Measurements from ENCODE around the gene LCLAT1. TPM values are rescaled to one million over a fixed set of nuclear protein-coding genes. Genes with fewer than 3 reads are reported as not detected.
"Not testable (repeated sequence)": the region's sequence is repeated elsewhere in the genome, so short reads cannot be mapped to it uniquely, and the experiment has no call there.

LCLAT1 gene
- total RNA-seq, 1 donor from 2014 or later: 21.6 TPM

DNA sequence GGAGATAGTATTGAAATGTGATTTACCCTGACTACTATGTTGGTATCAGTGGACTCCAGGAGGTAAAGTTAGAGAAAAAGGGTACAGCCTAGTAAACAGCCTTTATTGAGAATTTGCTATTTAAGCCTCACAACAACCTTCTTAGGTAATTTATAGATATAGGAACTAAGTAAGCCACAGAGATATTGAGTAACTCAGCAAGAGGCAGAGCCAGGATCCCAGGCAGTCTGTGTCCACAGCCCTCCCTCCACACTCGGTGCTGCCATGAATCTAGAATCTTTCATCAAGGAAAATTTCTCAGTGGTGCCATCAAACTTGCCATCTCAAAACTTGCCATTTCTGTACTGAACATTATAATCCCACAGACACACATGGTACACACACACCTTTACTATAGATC, 189.3 kb downstream of the LCLAT1 start:
- Histone ChIP-seq H3F3A (ENCODE audit: low read depth) (no peaks in the 10 kb centered on the region), H3K4me1 (peaks cover 3% of the 10 kb centered on the region), H3K27ac (no peak overlapping the region), H3K36me3 (no peaks in the 10 kb centered on the region), H3K79me2 (ENCODE audit: low read depth) (no peaks in the 10 kb centered on the region), H4K20me1 (ENCODE audit: low read depth) (no peaks in the 10 kb centered on the region), H3K9ac (no peak overlapping the region), H3K9me3 (ENCODE audit: low read depth) (no peaks in the 10 kb centered on the region), H3K27me3 (no peaks in the 10 kb centered on the region), H3K4me3 (no peak overlapping the region), H2AFZ (replicated peaks) (no peak overlapping the region), H3K4me2 (no peak overlapping the region)
- H3K9me3 Mint-ChIP-seq: no peaks in the 10 kb centered on the region
- TF ChIP-seq EZH2 (IDR thresholded peaks at IDR 0.05) (no peak), EZH2phosphoT487 (IDR thresholded peaks at IDR 0.05) (no peak)
- TF ChIP-seq, protein P1, sequence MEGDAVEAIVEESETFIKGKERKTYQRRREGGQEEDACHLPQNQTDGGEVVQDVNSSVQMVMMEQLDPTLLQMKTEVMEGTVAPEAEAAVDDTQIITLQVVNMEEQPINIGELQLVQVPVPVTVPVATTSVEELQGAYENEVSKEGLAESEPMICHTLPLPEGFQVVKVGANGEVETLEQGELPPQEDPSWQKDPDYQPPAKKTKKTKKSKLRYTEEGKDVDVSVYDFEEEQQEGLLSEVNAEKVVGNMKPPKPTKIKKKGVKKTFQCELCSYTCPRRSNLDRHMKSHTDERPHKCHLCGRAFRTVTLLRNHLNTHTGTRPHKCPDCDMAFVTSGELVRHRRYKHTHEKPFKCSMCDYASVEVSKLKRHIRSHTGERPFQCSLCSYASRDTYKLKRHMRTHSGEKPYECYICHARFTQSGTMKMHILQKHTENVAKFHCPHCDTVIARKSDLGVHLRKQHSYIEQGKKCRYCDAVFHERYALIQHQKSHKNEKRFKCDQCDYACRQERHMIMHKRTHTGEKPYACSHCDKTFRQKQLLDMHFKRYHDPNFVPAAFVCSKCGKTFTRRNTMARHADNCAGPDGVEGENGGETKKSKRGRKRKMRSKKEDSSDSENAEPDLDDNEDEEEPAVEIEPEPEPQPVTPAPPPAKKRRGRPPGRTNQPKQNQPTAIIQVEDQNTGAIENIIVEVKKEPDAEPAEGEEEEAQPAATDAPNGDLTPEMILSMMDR (IDR thresholded peaks at IDR 0.05): no peak
- H3K4me1 Mint-ChIP-seq: no peaks in the 10 kb centered on the region
- no peak overlapping the region for H3K27ac Mint-ChIP-seq
- H3K4me3 Mint-ChIP-seq: no peak overlapping the region
- no peaks in the 10 kb centered on the region for H3K27me3 Mint-ChIP-seq (ENCODE audit: insufficient read depth, low read depth)
- DNase-seq (ENCODE audit: low spot score): no peak
- H3K36me3 Mint-ChIP-seq: peaks cover 12% of the 10 kb centered on the region

GRCh38 chr2:30639836-30640235, 192.8 kb downstream of the LCLAT1 start:
- Mint-ChIP-seq H3K4me3 (no peak overlapping the region), H3K4me1 (no peaks in the 10 kb centered on the region), H3K27me3 (ENCODE audit: insufficient read depth, low read depth) (no peaks in the 10 kb centered on the region), H3K36me3 (peaks cover 12% of the 10 kb centered on the region), H3K27ac (no peak overlapping the region), H3K9me3 (no peaks in the 10 kb centered on the region)
- TF ChIP-seq, protein P1 (IDR thresholded peaks at IDR 0.05): no peak
- TF ChIP-seq EZH2phosphoT487 (IDR thresholded peaks at IDR 0.05): no peak
- no peak for TF ChIP-seq EZH2 (IDR thresholded peaks at IDR 0.05)
- Histone ChIP-seq H3K9me3 (ENCODE audit: low read depth) (no peaks in the 10 kb centered on the region), H2AFZ (replicated peaks) (no peak overlapping the region), H3K4me1 (no peaks in the 10 kb centered on the region), H3K9ac (no peak overlapping the region), H3K4me3 (no peak overlapping the region), H3F3A (ENCODE audit: low read depth) (no peaks in the 10 kb centered on the region), H3K27me3 (no peaks in the 10 kb centered on the region), H3K27ac (no peak overlapping the region), H3K36me3 (no peaks in the 10 kb centered on the region), H4K20me1 (ENCODE audit: low read depth) (no peaks in the 10 kb centered on the region), H3K79me2 (ENCODE audit: low read depth) (no peaks in the 10 kb centered on the region), H3K4me2 (no peak overlapping the region)
- DNase-seq (ENCODE audit: low spot score): no peak

GRCh38 chr2:30641765-30642345, 194.8 kb downstream of the LCLAT1 start:
- no peaks in the 10 kb centered on the region for H3K27me3 Mint-ChIP-seq (ENCODE audit: insufficient read depth, low read depth)
- no peak for DNase-seq (ENCODE audit: low spot score)
- no peak overlapping the region for H3K27ac Mint-ChIP-seq

GRCh38 chr2:30643013-30643412, 196.0 kb downstream of the LCLAT1 start:
- H3K27me3 ChIP-seq; H3K9me3 ChIP-seq (ENCODE audit: low read depth); H3F3A ChIP-seq (ENCODE audit: low read depth); DNase-seq (ENCODE audit: low spot score); H3K27ac Mint-ChIP-seq; H3K79me2 ChIP-seq (ENCODE audit: low read depth); H3K4me1 Mint-ChIP-seq; H3K4me3 Mint-ChIP-seq; H3K4me1 ChIP-seq; H4K20me1 ChIP-seq (ENCODE audit: low read depth); H3K36me3 ChIP-seq; H3K27me3 Mint-ChIP-seq (ENCODE audit: insufficient read depth, low read depth); H3K4me2 ChIP-seq; H2AFZ ChIP-seq (replicated peaks); H3K4me3 ChIP-seq; H3K27ac ChIP-seq; H3K9me3 Mint-ChIP-seq; H3K9ac ChIP-seq: not testable (repeated sequence)
- peaks cover 12% of the 10 kb centered on the region for H3K36me3 Mint-ChIP-seq

More at GRCh38 chr2:30641765-30642345, 194.8 kb downstream of the LCLAT1 start:
- no peaks in the 10 kb centered on the region for H3K4me1 Mint-ChIP-seq
- Histone ChIP-seq H3K9ac (no peak overlapping the region), H3K9me3 (ENCODE audit: low read depth) (no peaks in the 10 kb centered on the region), H3K36me3 (no peaks in the 10 kb centered on the region), H2AFZ (replicated peaks) (no peak overlapping the region), H3K4me3 (no peak overlapping the region), H4K20me1 (ENCODE audit: low read depth) (no peaks in the 10 kb centered on the region), H3F3A (ENCODE audit: low read depth) (no peaks in the 10 kb centered on the region), H3K4me1 (no peaks in the 10 kb centered on the region), H3K4me2 (no peak overlapping the region), H3K27me3 (no peaks in the 10 kb centered on the region), H3K27ac (no peak overlapping the region), H3K79me2 (ENCODE audit: low read depth) (no peaks in the 10 kb centered on the region)
- no peaks in the 10 kb centered on the region for H3K9me3 Mint-ChIP-seq
- no peak overlapping the region for H3K4me3 Mint-ChIP-seq
- TF ChIP-seq EZH2 (IDR thresholded peaks at IDR 0.05) (no peak), EZH2phosphoT487 (IDR thresholded peaks at IDR 0.05) (no peak)
- TF ChIP-seq, protein P1 (IDR thresholded peaks at IDR 0.05): no peak
- H3K36me3 Mint-ChIP-seq: peaks cover 12% of the 10 kb centered on the region
